Stimulated activated naive CD8-positive, alpha-beta T cell treated with anti-CD3 and anti-CD28 coated beads, Interleukin-15, Interleukin-2, amounts not matched to agents 100 U/mL and 50 U/mL, for 24 hours (primary cell): Measurements from ENCODE around the gene CLEC4F.
"Not testable (repeated sequence)": the region's sequence is repeated elsewhere in the genome, so short reads cannot be mapped to it uniquely, and the experiment has no call there.

Experiments
- ATAC-seq: fragments of 150-1000 bp; cut with Tn5 transposase; one replicate; pipeline ENCODE4 v1.10.0; 2021
- DNase-seq: peaks from one replicate; pipeline ENCODE4 v3.0.0; 2021

Gene CLEC4F

DNA sequence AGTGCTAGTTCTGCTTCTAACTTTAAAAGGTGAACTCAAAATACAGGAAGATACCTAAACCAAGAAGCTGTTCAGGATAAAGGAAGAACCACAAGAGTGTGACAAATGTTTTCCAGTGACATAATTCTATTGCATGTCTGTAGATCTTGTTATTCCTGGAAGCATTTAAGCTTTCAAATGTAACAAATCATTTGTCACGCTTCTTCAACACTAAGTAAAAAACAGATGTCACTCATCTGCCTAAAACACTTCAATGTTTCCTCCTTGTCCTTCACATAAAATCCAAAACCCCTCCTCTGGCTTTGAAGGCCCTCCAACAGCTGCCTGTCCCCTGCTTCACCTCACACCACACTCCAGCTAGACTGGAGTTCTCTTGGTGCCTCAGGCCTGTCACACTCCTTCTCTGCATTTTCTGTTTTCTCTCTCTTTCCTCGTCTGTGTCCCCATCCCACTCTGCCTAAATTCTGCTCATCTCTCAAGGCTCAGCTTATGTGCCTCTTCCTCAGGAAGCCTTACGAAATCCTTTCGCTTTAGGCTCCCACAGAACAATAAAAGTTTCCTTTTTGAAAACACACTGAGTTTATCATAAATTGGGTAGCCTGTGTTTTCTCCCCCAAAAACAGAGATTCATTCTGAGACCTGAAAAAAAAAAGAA is 6.4 kb upstream of the CLEC4F start:
- ATAC-seq (peak; percentile 67), DNase-seq (no peak)

DNA sequence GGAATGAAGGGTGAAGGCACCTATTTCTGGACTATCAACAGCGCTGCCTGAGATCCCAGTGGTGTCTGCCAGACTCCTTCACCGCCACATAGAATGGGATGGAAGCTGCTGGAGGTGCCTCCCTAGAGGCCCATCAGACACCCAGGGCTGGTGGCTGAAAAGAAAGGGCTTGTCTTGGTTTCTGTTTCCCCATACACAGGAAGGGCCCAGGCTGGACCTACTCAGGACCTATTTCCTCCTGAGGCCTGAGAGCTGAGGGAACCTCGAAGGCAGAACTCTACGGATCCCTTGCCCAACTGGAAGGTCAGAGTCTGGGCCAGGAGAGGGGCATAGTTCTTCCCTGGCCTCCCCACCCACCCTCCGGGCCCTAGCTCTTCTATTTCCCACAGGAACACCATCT is 2.9 kb upstream of the CLEC4F start:
- no peak for ATAC-seq

DNA sequence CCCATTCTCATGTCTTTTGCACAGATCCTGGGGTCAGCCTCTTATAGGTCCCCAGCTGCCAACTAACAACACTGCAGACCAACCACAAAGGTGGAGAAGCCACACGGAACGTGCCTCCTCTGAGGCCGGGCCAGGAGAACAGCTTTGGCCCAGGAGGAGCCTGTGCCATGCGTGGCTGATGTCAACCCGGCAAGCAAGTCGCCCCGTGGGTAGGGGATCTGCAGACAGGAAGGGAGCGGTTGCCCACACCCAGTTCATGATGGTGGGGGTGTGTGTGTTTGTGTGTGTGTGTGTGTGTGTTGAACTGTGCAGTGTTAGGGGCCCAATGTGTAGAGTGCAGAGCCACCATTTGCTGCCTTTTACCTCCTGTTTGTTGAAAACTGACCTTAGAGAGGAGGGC is 2.4 kb upstream of the CLEC4F start:
- no peak for ATAC-seq

More for the DNA sequence above, 2.9 kb upstream of the CLEC4F start:
- no peak for DNase-seq

DNA sequence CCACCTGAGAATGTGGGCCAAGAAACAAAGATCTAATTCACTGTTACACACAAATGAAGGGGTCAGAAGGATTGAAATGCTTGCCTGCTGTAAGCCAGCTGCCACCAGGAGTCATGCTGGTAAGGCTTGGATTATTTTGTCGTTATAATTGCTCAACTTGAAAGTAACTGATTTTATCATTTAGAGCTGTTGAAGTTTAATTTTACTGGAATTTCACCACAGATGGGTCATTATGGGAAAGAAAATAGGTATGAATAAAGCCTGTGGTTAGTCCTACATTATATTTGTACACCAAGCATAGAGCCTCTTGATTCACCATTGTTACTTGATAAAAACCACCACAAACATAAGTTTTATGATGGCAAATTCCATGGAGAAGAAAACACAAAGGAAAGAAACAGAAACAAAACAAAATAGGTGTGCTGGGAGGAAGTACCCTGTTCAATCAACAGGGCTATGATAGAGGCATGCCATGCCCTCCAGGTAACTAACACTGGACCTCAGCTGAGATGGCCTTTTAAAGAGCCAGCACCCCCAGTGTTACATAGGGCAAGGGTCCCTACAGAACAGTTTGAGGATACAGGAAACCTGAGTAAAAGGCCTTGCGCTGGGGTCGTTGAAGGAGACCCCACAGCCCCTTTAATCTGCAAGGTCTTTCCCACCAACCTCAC is 3.0 kb downstream of the CLEC4F start:
- ATAC-seq (no peak), DNase-seq (no peak)

More for the DNA sequence above, 2.4 kb upstream of the CLEC4F start:
- DNase-seq = no peak

DNA sequence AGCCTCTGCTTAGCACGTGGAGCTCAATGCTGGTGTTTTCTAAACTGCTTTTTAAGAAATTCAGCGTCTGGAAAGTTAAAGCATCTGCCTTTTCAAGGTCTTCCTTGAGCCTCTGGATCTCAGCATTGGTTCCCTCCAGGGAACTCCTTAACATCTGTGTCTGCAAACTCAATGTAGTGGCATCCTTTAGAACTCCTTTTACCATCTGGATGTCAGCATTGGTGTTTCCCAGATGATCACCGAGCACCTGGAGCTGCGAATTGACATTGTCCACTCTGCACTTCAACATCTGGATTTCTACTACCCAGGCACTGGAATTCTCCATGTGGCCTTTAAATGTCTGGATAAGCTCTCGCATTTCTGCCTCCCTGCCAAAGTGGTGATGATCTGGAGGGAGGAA is 3.7 kb downstream of the CLEC4F start:
- ATAC-seq (no peak), DNase-seq (no peak)

DNA sequence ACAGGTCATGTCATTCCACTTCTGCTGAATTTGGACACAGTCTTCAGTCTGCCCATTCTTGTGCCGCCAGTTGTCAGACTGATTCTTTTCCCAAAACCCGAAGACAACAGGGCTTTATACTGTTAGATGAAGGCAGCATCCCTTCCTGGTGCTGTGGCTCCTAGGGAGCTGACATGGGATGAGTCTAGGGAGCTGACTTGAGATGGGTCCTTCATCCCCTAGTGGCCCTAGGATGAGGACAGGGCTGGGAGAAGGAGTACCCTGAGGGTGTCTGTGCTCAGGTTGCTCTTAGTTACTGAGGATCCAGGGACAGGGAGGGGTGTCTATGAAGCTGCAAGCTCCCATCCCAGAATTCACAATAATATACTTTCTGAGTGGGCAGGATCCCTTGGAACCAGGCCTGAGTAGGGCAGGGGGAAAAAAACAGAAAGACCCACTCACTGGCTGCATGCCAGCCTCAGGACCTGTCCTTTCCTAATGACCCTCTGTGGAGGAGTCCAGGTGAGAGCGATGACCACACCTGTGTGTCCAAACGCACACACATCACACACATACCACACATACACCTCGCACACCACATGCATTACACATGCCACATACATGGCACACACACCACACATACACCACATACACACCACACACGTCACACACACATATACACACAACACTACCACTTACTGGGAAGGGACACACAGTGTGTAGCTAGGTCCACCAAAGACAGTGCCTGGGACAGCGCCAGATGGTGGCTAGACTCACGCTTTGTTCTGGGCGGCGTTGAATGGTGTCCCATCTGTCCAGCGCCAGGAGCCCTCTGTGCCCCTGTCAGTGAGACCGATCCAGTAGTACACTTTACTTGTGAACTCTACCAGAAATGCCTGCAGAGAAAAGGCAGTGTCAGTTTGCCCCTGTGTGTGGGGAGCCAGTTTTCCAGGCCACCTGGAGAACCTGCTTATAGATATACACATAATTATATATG is 11.1 kb downstream of the CLEC4F start:
- no peak for DNase-seq
- ATAC-seq = no peak

DNA sequence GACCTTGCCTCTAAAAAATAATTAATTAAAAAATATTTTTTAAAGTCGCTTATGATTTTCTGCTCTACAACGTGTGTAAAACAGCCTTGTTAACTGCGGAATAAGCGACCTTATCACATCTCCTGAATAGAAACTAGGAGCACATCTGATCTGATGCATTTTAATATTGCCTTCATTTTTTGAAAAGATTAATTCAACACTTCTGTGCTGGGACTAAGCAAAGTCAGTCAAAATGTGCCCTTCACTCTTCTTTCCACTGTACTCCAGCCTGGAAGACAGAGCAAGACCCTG is 12.6 kb downstream of the CLEC4F start:
- no peak for ATAC-seq
- DNase-seq = no peak

DNA sequence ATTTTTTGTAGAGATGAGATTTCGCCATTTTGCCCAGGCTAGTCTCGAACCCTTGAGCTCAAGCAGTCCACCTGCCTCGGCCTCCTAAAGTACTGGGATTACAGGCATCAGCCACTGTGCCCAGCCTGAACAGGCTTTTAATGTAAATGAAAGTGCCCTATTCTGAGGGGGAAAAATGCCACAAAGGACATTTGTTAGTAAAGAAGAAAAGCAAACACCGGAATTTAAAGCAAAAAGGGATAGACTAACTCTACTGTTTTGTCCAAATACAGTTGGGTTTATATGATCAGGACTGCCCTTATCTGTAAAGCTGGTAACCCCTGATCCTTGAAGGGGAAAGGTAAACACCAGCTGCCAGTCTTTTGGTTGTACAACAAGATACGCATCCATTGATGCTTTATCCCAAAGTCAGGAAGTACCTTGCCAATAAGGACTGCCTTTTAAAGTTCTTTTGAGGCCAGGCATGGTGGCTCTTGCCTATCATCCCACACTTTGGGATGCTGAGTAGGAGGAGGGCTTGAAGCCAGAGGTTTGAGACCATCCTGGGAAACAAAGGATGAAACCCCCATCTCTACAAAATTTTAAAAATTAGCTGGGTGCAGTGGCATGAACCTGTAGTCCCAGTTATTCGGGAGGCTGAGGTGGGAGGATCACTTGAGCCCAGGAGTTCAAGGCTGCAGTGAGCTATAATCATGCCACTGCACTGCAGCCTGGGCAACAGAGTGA is 13.1 kb downstream of the CLEC4F start:
- DNase-seq = no peak
- ATAC-seq = no peak

DNA sequence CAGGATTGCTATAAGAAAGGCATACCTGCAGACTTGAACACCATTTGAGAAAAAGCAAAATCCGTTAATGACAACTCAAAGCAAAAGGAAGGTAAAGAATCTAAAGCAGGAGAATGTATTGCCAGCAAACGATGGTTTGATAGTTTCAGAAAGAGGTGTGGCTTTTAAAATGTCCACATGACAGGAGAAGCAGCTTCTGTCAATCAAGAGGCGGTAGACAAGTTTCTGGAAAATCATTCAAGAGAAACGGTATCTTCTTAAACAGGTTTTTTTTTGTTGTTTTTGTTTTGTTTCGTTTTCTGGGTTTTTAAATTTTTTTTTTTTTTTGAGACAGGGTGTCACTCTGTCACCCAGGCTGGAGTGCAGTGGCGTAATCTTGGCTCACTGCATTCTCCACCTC is 13.8 kb downstream of the CLEC4F start:
- ATAC-seq = no peak
- DNase-seq = no peak

DNA sequence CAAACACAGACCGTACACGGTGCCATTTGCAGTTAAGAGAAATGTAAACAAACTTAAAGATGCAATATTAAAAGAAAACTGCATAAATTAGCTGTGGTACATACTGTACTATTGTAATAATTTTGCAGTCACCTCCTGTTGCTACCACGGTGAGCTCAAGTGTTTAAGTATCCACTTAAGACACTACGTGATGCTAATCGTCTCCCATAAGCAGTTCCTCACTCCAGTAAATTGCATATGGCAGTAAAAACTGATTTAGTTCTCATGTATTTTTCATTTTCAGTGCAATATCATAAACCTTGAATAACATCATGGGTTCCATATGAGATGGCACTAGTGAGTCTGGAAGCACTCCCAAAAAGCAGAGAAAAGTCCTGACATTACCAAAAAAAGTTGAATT is 14.4 kb downstream of the CLEC4F start:
- no peak for DNase-seq
- no peak for ATAC-seq

DNA sequence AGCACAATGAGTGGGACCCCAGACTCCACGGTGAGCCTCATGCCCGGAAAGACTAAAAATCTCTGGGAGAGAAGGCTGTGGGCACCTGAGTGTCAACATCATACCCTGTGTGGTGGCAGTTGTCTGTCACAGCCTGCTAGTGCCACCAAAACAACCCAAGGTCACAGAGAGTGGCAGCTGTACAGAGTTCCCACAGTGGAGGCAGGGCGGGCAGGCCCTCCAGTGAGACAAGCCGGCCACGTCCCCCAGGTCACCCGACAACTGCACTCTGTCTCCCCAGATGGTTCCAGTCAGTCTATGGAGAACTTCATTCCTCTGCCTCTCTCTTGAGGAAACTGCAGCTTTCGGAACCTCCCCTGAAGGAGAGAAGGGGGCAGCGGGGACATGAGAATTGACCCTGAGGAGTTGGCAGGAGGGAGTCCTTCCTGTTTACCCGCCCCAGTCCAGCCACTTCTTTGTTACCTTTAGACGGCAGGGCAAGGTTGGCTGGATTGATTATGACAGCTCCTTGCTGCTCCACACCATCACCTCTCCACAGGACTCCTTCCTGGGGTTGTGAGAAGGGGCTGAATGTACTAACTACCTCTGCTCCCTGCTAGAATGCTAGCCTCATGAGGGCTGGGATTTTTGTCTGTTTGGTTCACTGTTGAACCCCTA is 18.7 kb downstream of the CLEC4F start:
- DNase-seq (no peak), ATAC-seq (peak; percentile 23)

DNA sequence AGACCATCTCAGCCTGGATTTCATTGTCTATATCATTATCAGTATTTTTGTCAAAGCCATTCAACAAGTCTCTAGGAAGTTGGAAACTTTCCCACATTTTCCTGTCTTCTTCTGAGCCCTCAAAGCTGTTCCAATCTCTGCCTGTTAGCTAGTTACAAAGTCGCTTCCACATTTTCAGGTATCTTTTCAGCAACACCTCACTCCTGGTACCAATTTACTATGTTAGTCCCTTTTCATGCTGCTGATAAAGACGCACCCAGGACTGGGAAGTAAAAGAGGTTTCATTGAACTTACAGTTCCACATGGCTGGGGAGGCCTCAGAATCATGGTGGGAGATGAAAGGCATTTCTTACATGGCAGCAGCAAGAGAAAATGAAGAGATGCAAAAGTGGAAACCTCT is 20.7 kb downstream of the CLEC4F start:
- no peak for DNase-seq
- no peak for ATAC-seq

DNA sequence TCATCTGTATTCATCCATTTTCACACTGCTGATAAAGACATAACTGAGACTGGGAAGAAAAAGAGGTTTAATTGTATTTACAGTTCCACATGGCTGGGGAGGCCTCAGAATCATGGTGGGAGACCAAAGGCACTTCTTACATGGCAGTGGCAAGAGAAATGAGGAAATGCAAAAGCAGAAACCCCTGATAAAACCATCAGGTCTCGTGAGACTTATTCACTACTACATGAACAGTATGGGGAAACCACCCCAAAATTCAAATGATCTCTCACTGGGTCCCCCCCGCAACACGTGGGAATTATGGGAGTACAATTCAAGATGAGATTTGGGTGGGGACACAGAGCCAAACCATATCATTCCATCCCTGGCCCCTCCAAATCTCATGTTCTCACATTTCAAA is 22.4 kb downstream of the CLEC4F start:
- not testable (repeated sequence) for DNase-seq, ATAC-seq

DNA sequence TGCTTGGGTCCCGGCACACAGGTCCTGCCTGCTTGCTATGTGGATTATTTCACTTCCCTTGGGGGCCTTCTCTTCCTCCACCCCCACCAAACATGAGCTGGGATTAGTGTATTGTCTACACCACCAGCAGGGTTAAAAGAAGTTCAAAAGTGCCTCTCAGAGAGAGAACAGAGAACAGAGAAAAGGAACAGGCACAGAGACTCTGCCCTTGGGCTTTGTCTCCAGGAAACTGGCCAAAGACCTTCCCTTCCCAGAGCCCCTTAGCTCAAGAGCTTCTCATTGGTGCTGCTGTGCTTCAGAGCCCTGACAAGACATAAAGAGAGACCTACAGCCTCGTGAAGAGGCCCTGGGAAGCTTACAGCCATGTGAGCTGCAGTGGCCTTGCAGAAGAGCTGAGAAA is 22.9 kb downstream of the CLEC4F start:
- DNase-seq (no peak), ATAC-seq (no peak)

DNA sequence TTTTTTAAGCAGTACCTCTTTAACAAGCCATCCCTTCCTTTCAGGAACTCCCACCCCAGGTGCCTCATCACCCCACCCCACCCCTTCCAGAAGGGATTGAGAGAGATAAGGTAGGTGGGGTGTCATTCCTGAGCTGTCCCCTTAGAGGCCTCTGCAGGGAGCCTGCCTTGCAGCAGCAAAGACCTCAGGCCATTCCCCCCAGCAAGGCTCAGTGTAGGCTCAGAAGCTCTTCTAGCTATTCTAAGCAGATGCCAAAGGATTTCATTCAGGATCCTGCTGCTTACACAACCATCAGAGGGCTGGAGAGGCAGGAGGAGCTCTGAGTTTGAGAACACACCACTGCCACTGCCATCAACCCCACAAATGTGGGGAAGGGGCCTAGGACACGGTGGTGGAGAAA is 24.1 kb downstream of the CLEC4F start:
- ATAC-seq = no peak
- DNase-seq = no peak

DNA sequence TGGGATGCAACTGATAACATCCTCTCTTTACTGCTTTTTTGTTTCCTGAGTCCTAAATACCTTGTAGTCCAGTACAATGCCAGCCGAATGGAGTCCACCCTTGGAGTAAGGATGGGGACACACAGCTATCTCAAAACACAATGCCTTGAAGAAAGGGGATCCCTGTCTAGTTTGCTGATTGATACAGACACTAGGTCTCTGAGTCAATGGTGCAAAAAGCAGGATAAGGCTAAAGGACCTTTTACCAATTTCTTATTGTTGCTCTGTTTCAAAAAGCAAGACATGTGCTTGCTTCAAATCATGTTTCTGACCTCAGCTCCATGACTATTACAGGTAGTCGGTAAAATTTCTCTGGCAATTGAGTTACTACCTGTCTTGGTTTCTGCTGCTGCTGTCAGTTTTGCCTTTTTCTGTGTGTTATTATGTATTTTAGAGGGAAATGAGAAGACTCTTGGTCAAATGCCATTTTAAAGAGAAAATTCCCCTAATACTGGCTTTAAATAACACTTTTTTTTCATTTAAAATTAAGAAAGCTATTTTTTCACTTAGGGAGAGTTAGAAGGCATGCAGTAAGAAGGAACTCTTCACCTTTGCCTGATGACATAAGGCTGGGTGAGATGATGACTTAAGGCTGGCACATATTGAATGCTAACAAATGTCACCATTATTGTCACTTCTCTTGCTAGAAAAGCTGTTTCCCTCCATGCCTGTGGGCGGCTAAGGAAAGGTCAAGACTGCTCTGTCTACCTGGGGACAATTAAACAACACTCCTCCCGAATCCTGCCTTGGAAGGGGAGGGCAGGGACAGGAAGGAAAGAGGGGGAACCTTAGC is 25.0 kb downstream of the CLEC4F start:
- ATAC-seq (peak; percentile 60), DNase-seq (no peak)

DNA sequence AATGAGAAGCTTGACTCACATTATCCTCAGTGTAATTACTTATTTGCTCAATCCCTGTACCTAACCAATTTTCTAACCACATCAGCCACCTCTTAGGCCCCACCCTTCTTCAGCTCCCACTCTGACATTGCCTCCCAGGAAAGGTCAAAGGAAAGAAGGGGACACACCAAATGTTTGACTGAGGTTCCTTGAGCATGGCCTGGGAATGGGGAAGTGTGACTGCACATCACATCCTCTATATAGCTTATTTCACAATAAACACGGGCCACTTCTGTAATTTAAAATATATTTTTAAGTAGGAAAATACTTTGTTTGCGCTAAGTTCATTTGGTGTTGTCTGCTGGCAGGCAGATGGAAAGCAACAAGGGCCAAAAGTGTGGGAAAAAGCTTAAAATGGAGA is 26.9 kb downstream of the CLEC4F start:
- no peak for ATAC-seq
- no peak for DNase-seq

DNA sequence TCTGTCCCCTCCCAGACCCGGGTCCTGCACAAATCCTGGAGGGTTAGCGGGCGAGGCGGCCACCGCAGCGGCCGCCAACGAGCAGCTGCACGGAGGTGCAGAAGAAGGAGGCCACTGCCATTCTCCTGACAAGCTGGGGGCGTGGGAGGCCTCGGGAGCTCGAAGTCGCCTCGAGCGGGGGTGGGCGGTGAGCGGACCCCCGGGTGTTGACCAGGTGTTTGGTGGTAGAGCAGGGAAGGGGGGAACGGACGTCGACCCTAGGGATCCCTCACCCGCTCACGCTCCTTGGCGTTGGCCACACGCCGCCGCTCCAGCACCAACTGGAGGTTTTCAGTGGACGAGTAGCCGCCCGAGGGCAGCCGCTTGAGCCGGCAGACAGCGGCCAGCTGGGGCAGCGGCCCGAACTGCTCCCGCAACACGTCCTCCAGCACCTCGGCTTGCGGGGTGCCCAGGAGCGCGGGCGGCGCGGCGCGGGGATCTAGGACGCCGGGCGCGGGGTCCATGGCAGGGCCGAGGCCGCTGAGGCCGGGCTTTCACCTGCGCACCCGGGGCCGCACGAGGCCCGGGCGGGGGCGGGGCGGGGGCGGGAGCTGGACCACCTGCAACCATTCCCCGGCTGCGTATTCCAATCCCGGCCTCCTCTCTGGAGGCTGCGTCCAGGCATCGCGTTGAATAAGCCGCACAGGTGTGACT is 30.1 kb downstream of the CLEC4F start, which contains the start of gene FIGLA:
Gene FIGLA, minus strand, starts transcription at position 508 of the 693 bp plus-strand sequence. Its CDS starts 5 bp downstream, at position 503.
- ATAC-seq = no peak
- no peak for DNase-seq

DNA sequence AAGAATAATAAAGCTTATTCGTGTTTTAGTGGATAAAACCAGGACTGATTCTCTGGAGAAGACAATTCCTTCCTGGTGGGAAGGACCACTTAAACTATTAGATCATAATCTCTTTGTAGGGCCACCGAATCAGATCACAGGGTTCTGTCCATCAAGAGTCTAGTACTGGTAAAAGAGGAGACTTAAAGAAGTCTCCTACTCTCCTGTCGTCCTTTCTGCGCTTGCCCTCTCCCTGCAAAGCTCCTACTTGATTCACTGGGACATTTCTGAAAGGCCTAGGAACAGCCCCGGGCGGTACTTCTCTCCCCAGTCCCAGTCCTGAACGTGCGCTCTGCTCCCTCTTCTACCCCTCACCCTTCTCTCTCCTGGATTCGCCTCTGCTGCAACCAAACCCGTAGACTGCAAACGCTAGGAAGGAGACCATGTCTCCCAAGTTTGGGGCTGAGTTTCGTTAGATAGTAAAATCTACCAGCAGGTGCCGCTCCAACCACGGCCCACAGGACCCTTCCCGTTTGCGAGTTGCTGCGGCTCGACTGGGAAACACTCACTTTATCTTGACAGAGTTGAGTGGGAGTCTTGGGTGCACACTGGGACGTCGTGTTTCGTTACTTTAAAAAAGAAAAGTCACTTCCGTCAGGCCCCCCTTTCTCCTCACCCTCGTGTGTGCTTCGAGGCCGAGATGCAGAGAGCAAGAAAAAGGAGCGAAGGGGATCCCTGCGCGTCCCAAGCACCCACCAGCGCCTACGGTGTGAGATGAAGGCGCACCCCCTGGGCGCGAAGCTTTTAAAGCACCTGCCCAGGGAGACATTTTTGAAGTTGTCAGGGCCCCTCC is 30.9 kb downstream of the CLEC4F start:
- ATAC-seq (peak; percentile 83), DNase-seq (peak; percentile 76)
